H54 (cell line): ENCODE data around the gene HOXB6.

Source experiments
- DNase-seq: peaks from one replicate; pipeline ENCODE4 v3.0.0; 2011; ENCODE audit warnings: low spot score, mixed read lengths; ENCODE audit not compliant: insufficient read length
- FAIRE-seq: peaks from 3 replicates; lab custom pipeline; 2011; peaks lifted over from hg19 to GRCh38; lab: Jason Lieb, UNC
- POLR2A ChIP-seq: IDR thresholded peaks from 2 replicates; pipeline ENCODE4 v1.6.1; 2011; ENCODE audit warnings: low read depth, mild to moderate bottlenecking, low read length

The HOXB6 gene

DNA sequence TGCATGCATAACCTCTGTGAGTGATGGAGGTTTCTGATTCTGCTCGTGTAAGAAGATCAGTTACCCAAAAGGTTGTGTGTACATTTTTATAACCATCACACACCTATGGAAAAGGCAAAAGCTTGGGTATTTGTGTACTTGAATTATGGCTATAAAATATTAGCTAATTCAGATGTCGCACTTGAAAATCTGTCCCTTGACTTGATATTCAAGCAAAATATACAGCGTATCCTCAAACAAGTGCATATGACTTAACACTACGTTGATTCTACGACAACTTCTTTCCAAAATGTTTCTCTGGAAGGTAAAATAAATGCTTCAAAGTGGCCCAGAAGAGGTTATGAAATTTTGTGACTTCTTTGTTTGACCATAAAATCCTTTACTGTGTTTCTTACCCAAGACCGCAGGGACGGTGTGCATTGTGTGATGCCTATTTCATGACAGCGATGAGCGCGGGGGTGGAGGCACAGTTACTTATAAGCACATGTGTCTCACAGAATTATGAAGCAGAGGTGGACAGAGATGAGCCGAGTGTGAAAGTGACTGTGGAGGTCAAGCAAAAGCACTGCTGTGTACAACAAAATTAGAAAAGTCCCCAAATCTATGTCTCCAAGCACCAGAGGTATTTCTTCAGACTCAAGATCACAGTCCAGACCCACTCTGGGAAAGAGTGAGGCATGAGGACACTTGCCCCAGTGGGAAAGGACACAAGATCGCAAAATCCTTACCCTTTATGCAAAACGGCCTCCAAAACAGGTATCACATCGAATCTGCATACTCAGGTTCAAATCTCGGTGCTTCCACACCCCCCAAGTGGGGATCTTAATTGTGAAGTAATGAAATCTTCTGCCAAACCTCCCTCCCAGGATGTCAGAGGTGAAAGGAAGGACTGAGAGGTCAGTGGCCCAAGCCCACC is 25.5 kb upstream of the HOXB6 start:
- DNase-seq (no peak), FAIRE-seq (no peak)
- no peak for TF ChIP-seq POLR2A

GRCh38 chr17:48629411-48629759 is 24.6 kb upstream of the HOXB6 start:
- TF ChIP-seq POLR2A: no peak
- DNase-seq (no peak), FAIRE-seq (no peak)

- no peak for FAIRE-seq
- DNase-seq: no peak
- TF ChIP-seq POLR2A: no peak
These were observed 24.0 kb upstream of the HOXB6 start for GRCh38 chr17:48628649-48629410.

DNA sequence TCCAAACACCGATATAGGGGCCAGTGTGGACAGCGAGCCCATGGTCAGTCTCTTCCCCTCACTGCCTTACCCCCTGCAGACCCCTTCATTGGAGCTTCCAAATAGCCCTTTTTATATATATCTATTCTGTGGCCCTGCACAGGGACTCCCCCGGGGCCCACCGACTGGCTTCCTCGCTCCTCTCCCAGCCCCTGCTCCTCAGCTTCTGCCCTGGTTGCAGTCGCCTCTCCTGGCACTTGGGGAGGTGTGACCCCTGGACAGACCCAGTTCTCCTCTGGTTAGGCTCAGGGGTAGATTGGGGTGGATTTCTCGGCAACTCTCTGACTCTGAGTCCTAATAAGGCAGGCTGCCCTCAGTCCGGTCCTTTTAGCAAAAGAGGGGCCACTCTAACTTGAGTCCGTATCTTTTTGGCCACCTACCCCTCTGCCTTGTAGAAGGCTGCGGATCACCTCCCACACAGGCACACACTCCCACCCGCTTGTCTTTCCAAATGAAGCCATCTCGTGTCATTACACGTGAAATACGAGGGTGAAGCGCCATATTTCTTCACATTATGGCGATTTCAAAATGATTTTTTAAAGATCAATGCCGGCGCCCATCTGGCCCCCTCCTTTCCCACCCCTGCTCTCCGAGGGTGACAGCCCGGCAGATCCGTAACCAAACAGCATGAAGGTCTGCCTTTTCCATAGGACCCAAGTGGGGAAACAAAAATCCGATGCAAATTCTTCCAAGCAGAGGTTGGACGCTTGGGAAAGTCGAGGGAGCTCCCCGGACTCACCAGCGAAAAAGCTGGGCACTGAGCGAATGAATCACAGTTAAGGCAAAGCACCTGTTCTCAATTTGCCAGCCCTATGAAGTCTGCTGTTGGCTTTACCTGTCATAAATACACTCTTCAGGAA is 23.1 kb upstream of the HOXB6 start:
- FAIRE-seq (no peak), DNase-seq (no peak)
- no peak for TF ChIP-seq POLR2A

- no peak for TF ChIP-seq POLR2A
- DNase-seq (no peak), FAIRE-seq (no peak)
These were observed 22.4 kb upstream of the HOXB6 start for GRCh38 chr17:48627118-48627597.

- TF ChIP-seq POLR2A: 0 out of 2 replicates have a peak, but pooled peaks have one; percentile 26
- FAIRE-seq (no peak), DNase-seq (peak; percentile 98)
These were observed 21.7 kb upstream of the HOXB6 start, which contains the start of gene HOXB9 for GRCh38 chr17:48626245-48627117. TSS of gene HOXB9 (minus strand) at chr17:48626358. CDS start at chr17:48626269, 89 bp downstream.

DNA sequence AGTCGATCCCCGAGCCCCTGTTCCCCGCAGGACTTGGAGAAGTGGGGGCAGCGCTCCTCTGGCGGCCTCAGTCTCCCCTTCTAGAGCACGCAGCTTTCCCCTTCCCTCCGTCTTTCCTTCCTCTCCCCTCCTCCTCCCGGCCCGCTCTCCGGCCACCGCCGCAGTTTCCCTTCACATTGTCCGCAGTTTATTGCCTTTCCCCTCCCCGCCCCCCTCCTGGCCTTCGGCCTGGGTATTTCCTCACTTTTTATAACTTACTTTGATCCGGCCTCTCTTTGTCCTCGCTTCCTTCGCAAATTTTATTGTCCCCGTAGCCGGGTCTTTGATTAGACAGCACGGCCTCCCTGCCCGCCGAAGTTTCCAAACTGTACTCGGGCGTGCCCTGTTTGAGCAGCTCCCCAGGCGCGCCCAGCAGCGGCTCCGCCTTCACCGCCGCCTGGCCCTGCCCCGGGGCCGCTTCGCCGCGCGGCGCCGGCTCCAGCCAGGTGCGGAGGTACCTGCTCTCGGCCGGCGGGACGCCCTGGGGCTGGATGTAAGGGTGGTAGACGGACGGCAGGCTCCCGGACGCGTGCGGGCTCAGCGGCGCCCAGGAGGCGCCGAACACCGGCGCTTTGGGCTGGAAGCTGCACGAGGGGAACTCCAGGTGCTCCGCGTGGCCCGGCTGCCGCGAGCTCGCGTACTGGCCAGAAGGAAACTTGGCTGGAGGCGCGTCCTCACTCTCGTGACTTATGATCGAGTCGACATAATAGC is 20.9 kb upstream of the HOXB6 start:
- TF ChIP-seq POLR2A: no peak
- FAIRE-seq (no peak), DNase-seq (no peak)

GRCh38 chr17:48624544-48625494 is 20.0 kb upstream of the HOXB6 start:
- FAIRE-seq (no peak), DNase-seq (no peak)
- TF ChIP-seq POLR2A: no peak

- FAIRE-seq (no peak), DNase-seq (no peak)
- no peak for TF ChIP-seq POLR2A
These were observed 19.3 kb upstream of the HOXB6 start for GRCh38 chr17:48624118-48624517.

- no peak for TF ChIP-seq POLR2A
- no peak for DNase-seq
- no peak for FAIRE-seq
These were observed 18.8 kb upstream of the HOXB6 start for GRCh38 chr17:48623583-48623982.

- FAIRE-seq (no peak), DNase-seq (no peak)
- no peak for TF ChIP-seq POLR2A
These were observed 18.1 kb upstream of the HOXB6 start for GRCh38 chr17:48622857-48623256.
